ENCODE results near the gene ADGRB2. TPM values are rescaled to one million over a fixed set of nuclear protein-coding genes. Genes with fewer than 3 reads are reported as not detected.

Gene ADGRB2
- total and polyA plus RNA-seq, 12 donors, result 0.91 to 17.9 (median 8.6) TPM

DNA sequence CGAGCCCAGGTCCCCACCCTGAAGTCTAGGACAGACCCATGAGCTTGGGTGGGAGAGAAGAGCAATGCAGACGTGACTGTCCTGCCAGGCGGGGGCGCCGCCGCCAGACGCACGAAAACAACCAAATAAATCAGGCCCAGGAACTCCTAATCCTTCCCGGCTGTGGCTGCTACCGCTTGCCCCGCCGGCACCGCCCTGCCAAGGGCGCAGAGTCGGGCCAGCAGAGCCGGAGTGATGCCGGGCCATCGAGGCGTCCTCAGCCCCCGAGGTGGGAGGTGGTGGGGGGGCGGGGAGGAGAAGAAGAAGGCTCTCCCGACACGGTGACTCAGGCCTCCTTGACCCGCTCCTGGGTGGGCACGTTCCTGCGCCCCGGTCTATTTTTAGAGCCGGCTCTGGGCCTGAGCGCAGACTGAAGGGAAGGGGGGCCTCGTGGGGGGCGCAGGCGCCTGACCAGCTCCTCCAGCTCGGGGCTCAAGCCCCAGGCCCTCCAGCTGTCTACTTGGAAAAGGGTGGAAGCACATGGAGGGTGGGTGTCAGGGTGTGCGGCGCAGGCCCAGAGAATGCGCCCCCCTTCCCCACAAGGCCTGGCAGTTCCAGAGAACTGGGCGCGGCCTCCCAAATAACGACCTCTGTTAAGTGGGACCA is 49.6 kb downstream of the ADGRB2 start:
- peak; percentile 73 to 76 for DNase-seq
- Histone ChIP-seq H3K9me3 (no peaks in the 10 kb centered on the region), H3K4me3 (peak overlapping the region in 9 of 10 donors; percentile 31 to 65 (median 52)), H3K36me3 (no peaks in the 10 kb centered on the region), H3K4me1 (peaks cover 10 to 45% (median 29%) of the 10 kb centered on the region in 9 donors), H3K27ac (peak overlapping the region; percentile 90 to 99 (median 92)), H3K27me3 (peaks cover 0 to 25% (median 0%) of the 10 kb centered on the region in 7 donors)
- WGBS, 2 donors, result 1 to 2% methylated on average over 38 to 39 of the region's 39 CpGs
- intact Hi-C loops (cut with DNase I), result loop anchor here in 9 of 10 donors (1.0 to 10.0 kb wide), 14 partner anchors 14 to 302 kb away; no protein-coding TSS in a partner anchor
- ATAC-seq, result peak; percentile 34 to 82 (median 62)
- peak in 8 of 9 donors; percentile 8 to 67 (median 48) for TF ChIP-seq CTCF (IDR thresholded peaks at IDR 0.05)

- WGBS, 2 donors, result 8 to 20% methylated on average over 1 of the region's 1 CpG
- Histone ChIP-seq H3K27ac (peak overlapping the region in 8 of 10 donors; percentile 36 to 99 (median 91)), H3K27me3 (peaks cover 0 to 25% (median 0%) of the 10 kb centered on the region in 7 donors), H3K9me3 (no peaks in the 10 kb centered on the region), H3K4me1 (peaks cover 10 to 49% (median 29%) of the 10 kb centered on the region in 9 donors), H3K36me3 (no peaks in the 10 kb centered on the region), H3K4me3 (no peak overlapping the region)
- no peak for TF ChIP-seq CTCF (IDR thresholded peaks at IDR 0.05)
- intact Hi-C loops (cut with DNase I), result loop anchor here in 3 of 10 donors (5.0 to 10.0 kb wide), 4 partner anchors 40 to 72 kb away; no protein-coding TSS in a partner anchor
- ATAC-seq (no peak), DNase-seq (peak; percentile 35)
These were observed 51.5 kb downstream of the ADGRB2 start for GRCh38 chr1:31712630-31713029.

DNA sequence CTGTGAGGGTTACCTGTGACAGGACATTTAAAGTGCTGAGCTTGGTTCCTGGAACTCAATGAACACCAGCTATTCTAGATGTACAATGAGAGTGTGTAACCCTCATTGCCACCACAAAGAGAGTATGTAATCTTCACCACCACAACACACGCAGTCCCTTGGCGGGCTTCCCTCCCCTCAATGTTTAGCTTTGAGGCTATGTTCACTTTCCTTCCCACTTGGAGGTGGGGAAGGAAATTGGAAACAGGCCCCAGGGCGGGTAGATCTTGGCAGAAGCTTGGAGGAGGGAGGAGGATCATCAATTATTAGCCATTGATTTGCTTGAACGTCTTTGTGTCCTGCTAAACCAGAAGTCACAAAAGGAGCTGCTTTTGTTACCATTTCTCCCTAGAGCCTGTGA is 52.1 kb downstream of the ADGRB2 start:
- DNase-seq (no peak), ATAC-seq (no peak)
- Histone ChIP-seq H3K4me1 (peaks cover 10 to 53% (median 29%) of the 10 kb centered on the region in 9 donors), H3K4me3 (no peak overlapping the region), H3K9me3 (no peaks in the 10 kb centered on the region), H3K36me3 (no peaks in the 10 kb centered on the region), H3K27ac (peak overlapping the region in 8 of 10 donors; percentile 36 to 99 (median 91)), H3K27me3 (peaks cover 0 to 25% (median 0%) of the 10 kb centered on the region in 7 donors)
- intact Hi-C loops (cut with DNase I), result loop anchor here in 3 of 10 donors (5.0 to 10.0 kb wide), 4 partner anchors 40 to 73 kb away; no protein-coding TSS in a partner anchor
- WGBS, 2 donors, result 65 to 66% methylated on average over 4 of the region's 4 CpGs
- TF ChIP-seq CTCF (IDR thresholded peaks at IDR 0.05), result no peak

GRCh38 chr1:31708324-31708723 is 55.8 kb downstream of the ADGRB2 start:
- TF ChIP-seq CTCF (IDR thresholded peaks at IDR 0.05), result no peak
- peak overlapping the region in 1 of 10 donors; percentile 19 for H3K27ac ChIP-seq
- no peaks in the 10 kb centered on the region for H3K36me3 ChIP-seq
- DNase-seq (no peak), ATAC-seq (no peak)
- no peak overlapping the region for H3K4me3 ChIP-seq
- H3K9me3 ChIP-seq, result no peaks in the 10 kb centered on the region
- 80 to 81% methylated on average over 11 of the region's 11 CpGs for WGBS, 2 donors
- intact Hi-C loops (cut with DNase I), result no loop called here
- peaks cover 8 to 53% (median 31%) of the 10 kb centered on the region in 9 donors for H3K4me1 ChIP-seq
- peaks cover 0 to 21% (median 0%) of the 10 kb centered on the region in 7 donors for H3K27me3 ChIP-seq

Data from heart right ventricle (tissue), 16 donors.